DOHH2 (cell line): ENCODE measurements around the gene TSC2.

ENCODE experiments used
- H3F3A ChIP-seq: fragments of 200-600 bp; sonication (generic), shearing (Covaris generic); 2 replicates; pipeline ENCODE4 v1.6.0; 2016; ENCODE audit warnings: antibody characterized with exemption, mild to moderate bottlenecking; ENCODE audit not compliant: control insufficient read depth, insufficient read depth
- H3K27ac ChIP-seq: fragments of 200-600 bp; sonication (generic); 2 replicates; pipeline ENCODE4 v1.5.1; 2014; ENCODE audit warnings: low read depth, mild to moderate bottlenecking, low read length, moderate library complexity
- H3K27me3 ChIP-seq: fragments of 200-600 bp; sonication (generic); 2 replicates; pipeline ENCODE4 v1.6.1; 2014; ENCODE audit warnings: mild to moderate bottlenecking, low read length, mixed read lengths; ENCODE audit not compliant: control insufficient read depth
- H3K36me3 ChIP-seq: fragments of 200-600 bp; sonication (generic); 2 replicates; pipeline ENCODE4 v1.6.1; 2014; ENCODE audit warnings: mild to moderate bottlenecking, low read length, moderate library complexity, mixed read lengths; ENCODE audit not compliant: control insufficient read depth
- H3K4me1 ChIP-seq: fragments of 200-600 bp; sonication (generic); 2 replicates; pipeline ENCODE4 v1.6.1; 2014; ENCODE audit warnings: mild to moderate bottlenecking, low read length, mixed read lengths; ENCODE audit not compliant: control insufficient read depth
- H3K4me2 ChIP-seq: fragments of 200-600 bp; sonication (generic); 2 replicates; pipeline ENCODE4 v1.6.0; 2014; ENCODE audit warnings: mild to moderate bottlenecking, low read length, moderate library complexity
- H3K4me3 ChIP-seq: fragments of 200-600 bp; sonication (generic); 2 replicates; pipeline ENCODE4 v1.5.1; 2014; ENCODE audit warnings: mild to moderate bottlenecking, low read length, mixed read lengths
- H3K79me2 ChIP-seq: fragments of 200-600 bp; sonication (generic); 2 replicates; pipeline ENCODE4 v1.6.1; 2014; ENCODE audit warnings: mild to moderate bottlenecking, low read length, mixed read lengths; ENCODE audit not compliant: control insufficient read depth
- H3K9me2 ChIP-seq: fragments of 200-600 bp; sonication (generic); replicated peaks from 2 replicates; pipeline ENCODE4 v1.6.1; 2014; ENCODE audit warnings: mild to moderate bottlenecking, low read length, mixed read lengths; ENCODE audit not compliant: control insufficient read depth
- H3K9me3 ChIP-seq: fragments of 200-600 bp; sonication (generic); 2 replicates; pipeline ENCODE4 v1.6.1; 2014; ENCODE audit warnings: antibody characterized with exemption, low read length, mixed read lengths; ENCODE audit not compliant: control insufficient read depth, insufficient read depth
- H4K20me1 ChIP-seq: fragments of 200-600 bp; sonication (generic); 2 replicates; pipeline ENCODE4 v1.6.0; 2014; ENCODE audit warnings: low read depth, mild to moderate bottlenecking, antibody characterized with exemption, low read length, moderate library complexity; ENCODE audit not compliant: control insufficient read depth, insufficient read depth
- CTCF ChIP-seq: fragments of 200-600 bp; sonication (generic); IDR thresholded peaks from one replicate; pipeline ENCODE4 v1.5.1; 2014; ENCODE audit warnings: antibody characterized with exemption, mild to moderate bottlenecking, low read depth, low read length; ENCODE audit not compliant: poor library complexity, severe bottlenecking
- EZH2phosphoT487 ChIP-seq: fragments of 200-600 bp; sonication (generic); IDR thresholded peaks from 2 replicates; pipeline ENCODE4 v1.6.1; 2017; ENCODE audit warnings: borderline replicate concordance, mild to moderate bottlenecking, antibody characterized with exemption, low read length, moderate library complexity, mixed read lengths

The TSC2 gene

GRCh38 chr16:2077696-2078095 lies 29.9 kb downstream of the TSC2 start:
- Histone ChIP-seq H3K27ac (no peak overlapping the region), H3F3A (no peaks in the 10 kb centered on the region), H3K9me2 (no peaks in the 10 kb centered on the region), H3K4me3 (no peak overlapping the region), H3K79me2 (no peaks in the 10 kb centered on the region), H3K9me3 (no peaks in the 10 kb centered on the region), H4K20me1 (no peaks in the 10 kb centered on the region), H3K27me3 (no peaks in the 10 kb centered on the region), H3K4me1 (no peaks in the 10 kb centered on the region), H3K4me2 (no peak overlapping the region), H3K36me3 (peaks cover 3% of the 10 kb centered on the region; the same call in 1 of the 2 replicates)
- TF ChIP-seq EZH2phosphoT487 (no peak), CTCF (no peak)

GRCh38 chr16:2078096-2078495 lies 30.3 kb downstream of the TSC2 start:
- no peak overlapping the region for H3K4me3 ChIP-seq
- H3K9me3 ChIP-seq: no peaks in the 10 kb centered on the region
- H3K4me1 ChIP-seq: no peaks in the 10 kb centered on the region
- TF ChIP-seq CTCF (no peak), EZH2phosphoT487 (no peak)
- H3K27ac ChIP-seq: no peak overlapping the region
- no peaks in the 10 kb centered on the region for H3F3A ChIP-seq
- no peaks in the 10 kb centered on the region for H3K79me2 ChIP-seq
- no peaks in the 10 kb centered on the region for H4K20me1 ChIP-seq
- peaks cover 3% of the 10 kb centered on the region; the same call in 1 of the 2 replicates for H3K36me3 ChIP-seq
- H3K27me3 ChIP-seq: no peaks in the 10 kb centered on the region
- H3K4me2 ChIP-seq: no peak overlapping the region
- no peaks in the 10 kb centered on the region for H3K9me2 ChIP-seq

DNA sequence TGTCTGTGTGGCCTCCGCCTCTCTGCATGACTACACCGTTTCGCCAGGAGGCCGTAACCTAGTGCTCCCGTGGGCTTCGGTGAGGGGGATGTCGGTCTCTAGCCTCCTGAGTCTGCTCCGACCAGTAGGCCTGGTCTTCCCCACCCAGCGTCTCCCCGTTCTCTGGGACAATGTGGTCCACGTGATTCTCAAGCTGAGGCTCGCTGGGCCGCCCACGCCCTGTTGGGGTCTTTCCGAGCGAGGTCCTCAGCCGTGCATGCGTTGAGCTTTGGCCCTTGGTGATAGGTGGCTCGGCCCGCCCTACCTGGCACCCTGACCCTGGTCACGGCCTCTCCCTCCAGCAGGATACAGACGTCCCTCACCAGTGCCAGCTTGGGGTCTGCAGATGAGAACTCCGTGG lies 30.9 kb downstream of the TSC2 start:
- TF ChIP-seq EZH2phosphoT487: no peak
- no peak for TF ChIP-seq CTCF
- Histone ChIP-seq H3K9me2 (no peaks in the 10 kb centered on the region), H3K4me1 (no peaks in the 10 kb centered on the region), H4K20me1 (no peaks in the 10 kb centered on the region), H3K4me2 (no peak overlapping the region), H3K36me3 (peaks cover 3% of the 10 kb centered on the region; the same call in 1 of the 2 replicates), H3K9me3 (no peaks in the 10 kb centered on the region), H3K27me3 (no peaks in the 10 kb centered on the region), H3K4me3 (no peak overlapping the region), H3K79me2 (no peaks in the 10 kb centered on the region), H3F3A (no peaks in the 10 kb centered on the region), H3K27ac (no peak overlapping the region)
